Measurements from ENCODE around the gene ZNF225. TPM values are rescaled to one million over a fixed set of nuclear protein-coding genes. Genes with fewer than 3 reads are reported as not detected.

The ZNF225 gene
- total and polyA plus RNA-seq, 9 of the 15 experiments (the other 6 are each of a cell fraction or from before 2014, with no cell fraction given), result 1.4 to 4.2 (median 2.2) TPM

- TF ChIP-seq MEF2A (IDR thresholded peaks at IDR 0.05; ENCODE audit: control insufficient read depth, low read depth, low read length) (no peak), HDAC2 (IDR thresholded peaks at IDR 0.05) (no peak), ZNF174 (CRISPR knock-in tag; IDR thresholded peaks at IDR 0.05) (no peak), FOXJ3 (CRISPR knock-in tag; IDR thresholded peaks at IDR 0.05) (no peak), GTF2B (IDR thresholded peaks at IDR 0.05; ENCODE audit: extremely low read depth, insufficient read length) (no peak), ZBTB11 (CRISPR knock-in tag; IDR thresholded peaks at IDR 0.05) (peak in 1 of 3 experiments; percentile 48; a peak in 1 of 6 replicates), CUX1 (CRISPR knock-in tag; IDR thresholded peaks at IDR 0.05) (no peak), RBM15 (IDR thresholded peaks at IDR 0.05; ENCODE audit: insufficient read depth, low read length) (no peak), NR4A1 (CRISPR knock-in tag; IDR thresholded peaks at IDR 0.05) (no peak), NR4A1 (tag; IDR thresholded peaks at IDR 0.05) (no peak), MEF2D (tag; conservative IDR thresholded peaks at IDR 0.05; ENCODE audit: low read depth) (no peak), CBX8 (IDR thresholded peaks at IDR 0.05; ENCODE audit: borderline replicate concordance, extremely low read depth, low read depth, low read length, poor library complexity, severe bottlenecking) (no peak), KDM2B (CRISPR knock-in tag; IDR thresholded peaks at IDR 0.05) (no peak), NFYB (IDR thresholded peaks at IDR 0.05; ENCODE audit: extremely low read depth, insufficient read length) (peak; percentile 10), ZNF347 (CRISPR knock-in tag; IDR thresholded peaks at IDR 0.05; ENCODE audit: low read depth) (no peak), HNRNPH1 (optimal IDR thresholded peaks at IDR 0.05; ENCODE audit: low read depth, low read length) (no peak), NCOA6 (IDR thresholded peaks at IDR 0.05) (no peak), PHF20 (IDR thresholded peaks at IDR 0.05; ENCODE audit: partially characterized antibody) (peak; percentile 50)
Measured at GRCh38 chr19:44141191-44142058, 28.2 kb downstream of the ZNF225 start, which contains the start of gene ZNF234 (continued).

Data from K562 (cell line).